Neural cell (in vitro differentiated cells): ENCODE data around the gene DBF4B. TPM values are rescaled to one million over a fixed set of nuclear protein-coding genes. Genes with fewer than 3 reads are reported as not detected.
"Not testable (repeated sequence)": the region's sequence is repeated elsewhere in the genome, so short reads cannot be mapped to it uniquely, and the experiment has no call there.

Experiments
- H2AFZ ChIP-seq: fragments of 200-600, 300-800 bp; sonication (generic), shearing (Covaris generic); 2 replicates; pipeline ENCODE4 v1.6.0; 2014; ENCODE audit warnings: low read depth, mild to moderate bottlenecking, antibody characterized with exemption, low read length, moderate library complexity
- H3F3A ChIP-seq: fragments of 200-600 bp; shearing (Covaris generic); 2 replicates; pipeline ENCODE4 v1.6.1; 2016; ENCODE audit warnings: mild to moderate bottlenecking, moderate library complexity, mixed read lengths, antibody characterized with exemption, low read length; ENCODE audit not compliant: insufficient read depth, poor library complexity, severe bottlenecking
- H3K27ac ChIP-seq: fragments of 200-600, 300-800 bp; sonication (generic), shearing (Covaris generic); 2 replicates; pipeline ENCODE4 v1.5.1; 2014; ENCODE audit warnings: mild to moderate bottlenecking, low read length, moderate library complexity
- H3K27me3 ChIP-seq: fragments of 300-800, 200-600 bp; sonication (generic), shearing (Covaris generic); 2 replicates; pipeline ENCODE4 v1.6.0; 2014; ENCODE audit warnings: mild to moderate bottlenecking, low read depth, low read length, moderate library complexity; ENCODE audit not compliant: insufficient read depth
- H3K36me3 ChIP-seq: fragments of 300-800, 200-600 bp; sonication (generic), shearing (Covaris generic); 2 replicates; pipeline ENCODE4 v1.5.1; 2014; ENCODE audit warnings: mild to moderate bottlenecking, antibody characterized with exemption, low read length, moderate library complexity; ENCODE audit not compliant: insufficient read depth
- H3K4me2 ChIP-seq: fragments of 300-800, 200-600 bp; sonication (generic), shearing (Covaris generic); 2 replicates; pipeline ENCODE4 v1.6.0; 2014; ENCODE audit warnings: mild to moderate bottlenecking, low read length
- H3K4me3 ChIP-seq: fragments of 300-800, 200-600 bp; sonication (generic), shearing (Covaris generic); 2 replicates; pipeline ENCODE4 v1.5.1; 2014; ENCODE audit warnings: mild to moderate bottlenecking, low read length, moderate library complexity
- H3K79me2 ChIP-seq: fragments of 200-600 bp; shearing (Covaris generic); replicated peaks from 2 replicates; pipeline ENCODE4 v1.6.0; 2014; ENCODE audit warnings: mild to moderate bottlenecking, low read length, moderate library complexity; ENCODE audit not compliant: insufficient read depth
- H3K9ac ChIP-seq: fragments of 300-800, 200-600 bp; sonication (generic), shearing (Covaris generic); 2 replicates; pipeline ENCODE4 v1.6.1; 2016; ENCODE audit warnings: mild to moderate bottlenecking, low read length, mixed read lengths
- H3K9me2 ChIP-seq: fragments of 200-600 bp; shearing (Covaris generic); 2 replicates; pipeline ENCODE4 v1.6.1; 2016; ENCODE audit warnings: mild to moderate bottlenecking, low read length, mixed read lengths; ENCODE audit not compliant: insufficient read depth
- H3K9me3 ChIP-seq: fragments of 200-600, 300-800 bp; sonication (generic), shearing (Covaris generic); 2 replicates; pipeline ENCODE4 v1.6.1; 2016; ENCODE audit warnings: mild to moderate bottlenecking, mixed run types, low read length, moderate library complexity, mixed read lengths
- H4K20me1 ChIP-seq: fragments of 200-600 bp; shearing (Covaris generic); 2 replicates; pipeline ENCODE4 v1.6.1; 2016; ENCODE audit warnings: mild to moderate bottlenecking, mixed run types; ENCODE audit not compliant: insufficient read depth
- CTCF ChIP-seq: fragments of 450-650 bp; IDR thresholded peaks from 2 replicates; pipeline ENCODE4 v1.5.1; 2014; ENCODE audit warnings: antibody characterized with exemption, mild to moderate bottlenecking, moderate library complexity; ENCODE audit not compliant: poor library complexity, severe bottlenecking
- EP300 ChIP-seq: fragments of 450-650 bp; conservative IDR thresholded peaks from 2 replicates; pipeline ENCODE4 v1.6.1; 2014; ENCODE audit warnings: antibody characterized with exemption, mild to moderate bottlenecking, moderate library complexity; ENCODE audit not compliant: poor library complexity, severe bottlenecking
- EZH2 ChIP-seq: fragments of 200-600, 300-800 bp; shearing (Covaris generic), sonication (generic); IDR thresholded peaks from 2 replicates; pipeline ENCODE4 v1.6.1; 2014; ENCODE audit warnings: antibody characterized with exemption, low read length, borderline replicate concordance, mild to moderate bottlenecking; ENCODE audit not compliant: insufficient read depth, poor library complexity, severe bottlenecking
- MXI1 ChIP-seq: fragments of 450-650 bp; conservative IDR thresholded peaks from 2 replicates; pipeline ENCODE4 v1.6.1; 2014; ENCODE audit warnings: antibody characterized with exemption, mild to moderate bottlenecking; ENCODE audit not compliant: poor library complexity, severe bottlenecking
- POLR2AphosphoS5 ChIP-seq: IDR thresholded peaks from 2 replicates; pipeline ENCODE4 v1.6.1; 2012
- RAD21 ChIP-seq: fragments of 450-650 bp; conservative IDR thresholded peaks from 2 replicates; pipeline ENCODE4 v1.6.1; 2014; ENCODE audit warnings: antibody characterized with exemption, mild to moderate bottlenecking, moderate library complexity
- SMC3 ChIP-seq: fragments of 450-650 bp; conservative IDR thresholded peaks from 2 replicates; pipeline ENCODE4 v1.6.1; 2014; ENCODE audit warnings: antibody characterized with exemption, mild to moderate bottlenecking, moderate library complexity; ENCODE audit not compliant: poor library complexity
- TAF1 ChIP-seq: IDR thresholded peaks from 2 replicates; pipeline ENCODE4 v1.6.1; 2012; ENCODE audit warnings: low read depth
- polyA plus RNA-seq: library from polyadenylated mRNA; depleted of rRNA; stranded (reverse); fragments of >200 nt; gene quantifications from 2 replicates; pipeline ENCODE4 v1.2.3, GENCODE V29; 2014
- TF ChIP-seq, protein P1 (sequence below): IDR thresholded peaks from 2 replicates; pipeline ENCODE4 v1.6.1; 2012; ENCODE audit warnings: borderline replicate concordance

Gene DBF4B
- polyA plus RNA-seq, 1 donor from 2014 or later = 10.7 TPM

GRCh38 chr17:44673893-44674292, 34.6 kb upstream of the DBF4B start:
- Histone ChIP-seq H3K27me3 (no peaks in the 10 kb centered on the region), H4K20me1 (no peaks in the 10 kb centered on the region), H3K36me3 (no peaks in the 10 kb centered on the region), H3K9me2 (no peaks in the 10 kb centered on the region), H3F3A (no peaks in the 10 kb centered on the region), H3K9me3 (no peaks in the 10 kb centered on the region), H3K27ac (no peak overlapping the region), H3K4me3 (no peak overlapping the region), H2AFZ (no peak overlapping the region), H3K79me2 (no peaks in the 10 kb centered on the region), H3K4me2 (no peak overlapping the region), H3K9ac (no peak overlapping the region)
- TF ChIP-seq, protein P1, sequence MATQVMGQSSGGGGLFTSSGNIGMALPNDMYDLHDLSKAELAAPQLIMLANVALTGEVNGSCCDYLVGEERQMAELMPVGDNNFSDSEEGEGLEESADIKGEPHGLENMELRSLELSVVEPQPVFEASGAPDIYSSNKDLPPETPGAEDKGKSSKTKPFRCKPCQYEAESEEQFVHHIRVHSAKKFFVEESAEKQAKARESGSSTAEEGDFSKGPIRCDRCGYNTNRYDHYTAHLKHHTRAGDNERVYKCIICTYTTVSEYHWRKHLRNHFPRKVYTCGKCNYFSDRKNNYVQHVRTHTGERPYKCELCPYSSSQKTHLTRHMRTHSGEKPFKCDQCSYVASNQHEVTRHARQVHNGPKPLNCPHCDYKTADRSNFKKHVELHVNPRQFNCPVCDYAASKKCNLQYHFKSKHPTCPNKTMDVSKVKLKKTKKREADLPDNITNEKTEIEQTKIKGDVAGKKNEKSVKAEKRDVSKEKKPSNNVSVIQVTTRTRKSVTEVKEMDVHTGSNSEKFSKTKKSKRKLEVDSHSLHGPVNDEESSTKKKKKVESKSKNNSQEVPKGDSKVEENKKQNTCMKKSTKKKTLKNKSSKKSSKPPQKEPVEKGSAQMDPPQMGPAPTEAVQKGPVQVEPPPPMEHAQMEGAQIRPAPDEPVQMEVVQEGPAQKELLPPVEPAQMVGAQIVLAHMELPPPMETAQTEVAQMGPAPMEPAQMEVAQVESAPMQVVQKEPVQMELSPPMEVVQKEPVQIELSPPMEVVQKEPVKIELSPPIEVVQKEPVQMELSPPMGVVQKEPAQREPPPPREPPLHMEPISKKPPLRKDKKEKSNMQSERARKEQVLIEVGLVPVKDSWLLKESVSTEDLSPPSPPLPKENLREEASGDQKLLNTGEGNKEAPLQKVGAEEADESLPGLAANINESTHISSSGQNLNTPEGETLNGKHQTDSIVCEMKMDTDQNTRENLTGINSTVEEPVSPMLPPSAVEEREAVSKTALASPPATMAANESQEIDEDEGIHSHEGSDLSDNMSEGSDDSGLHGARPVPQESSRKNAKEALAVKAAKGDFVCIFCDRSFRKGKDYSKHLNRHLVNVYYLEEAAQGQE = no peak
- TF ChIP-seq POLR2AphosphoS5 (no peak), EP300 (no peak), EZH2 (no peak), SMC3 (no peak), CTCF (no peak), RAD21 (no peak), MXI1 (no peak), TAF1 (no peak)

GRCh38 chr17:44677136-44677535, 31.3 kb upstream of the DBF4B start:
- TF ChIP-seq EP300 (no peak), POLR2AphosphoS5 (no peak), RAD21 (no peak), MXI1 (no peak), EZH2 (no peak), CTCF (no peak), SMC3 (no peak), TAF1 (no peak)
- TF ChIP-seq, protein P1 = no peak
- Histone ChIP-seq H3F3A (no peaks in the 10 kb centered on the region), H3K27ac (no peak overlapping the region), H3K9ac (no peak overlapping the region), H3K36me3 (no peaks in the 10 kb centered on the region), H3K79me2 (no peaks in the 10 kb centered on the region), H3K9me3 (no peaks in the 10 kb centered on the region), H3K4me3 (no peak overlapping the region), H3K27me3 (no peaks in the 10 kb centered on the region), H3K9me2 (no peaks in the 10 kb centered on the region), H3K4me2 (no peak overlapping the region), H2AFZ (no peak overlapping the region), H4K20me1 (no peaks in the 10 kb centered on the region)

DNA sequence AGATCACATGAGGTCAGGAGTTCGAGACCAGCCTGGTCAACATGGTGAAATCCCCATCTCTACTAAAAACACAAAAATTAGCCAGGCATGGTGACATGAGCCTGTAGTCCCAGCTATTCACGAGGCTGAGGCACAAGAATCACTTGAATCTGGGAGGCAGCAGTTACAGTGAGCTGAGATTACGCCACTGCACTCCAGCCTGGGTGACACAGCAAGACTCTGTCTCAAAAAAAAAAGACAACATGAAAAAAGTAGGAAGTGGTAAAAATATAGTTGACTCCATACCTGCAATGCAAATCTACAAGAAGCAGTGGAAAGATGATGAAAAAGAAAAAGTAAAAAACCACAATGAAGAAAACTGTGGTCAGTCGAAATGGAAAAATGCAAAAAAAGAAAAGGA, 25.2 kb upstream of the DBF4B start:
- not testable (repeated sequence) for H3K4me3 ChIP-seq, H2AFZ ChIP-seq, H3F3A ChIP-seq, H3K27ac ChIP-seq, H3K4me2 ChIP-seq, H3K9me2 ChIP-seq, H3K9me3 ChIP-seq, H4K20me1 ChIP-seq, H3K27me3 ChIP-seq, H3K36me3 ChIP-seq, H3K9ac ChIP-seq
- peaks cover 11% of the 10 kb centered on the region for H3K79me2 ChIP-seq
